GM21515 (cell line): ENCODE measurements around the gene TIGAR.
A peak's percentile ranks its signal among the peaks of the same experiment; 100 is the strongest.

ENCODE experiments used
- ATAC-seq: cut with Tn5 transposase; IDR thresholded peaks from one replicate; pipeline ENCODE4 v1.9.1; 2021; ENCODE audit not compliant: unreplicated experiment

The TIGAR gene

GRCh38 chr12:4301932-4302501 is 19.0 kb upstream of the TIGAR start:
- ATAC-seq, result no peak

GRCh38 chr12:4302881-4303280 is 18.1 kb upstream of the TIGAR start:
- no peak for ATAC-seq

GRCh38 chr12:4303750-4304149 is 17.3 kb upstream of the TIGAR start:
- no peak for ATAC-seq

GRCh38 chr12:4307593-4308333 is 13.2 kb upstream of the TIGAR start:
- ATAC-seq, result no peak

- ATAC-seq, result no peak
These were observed 12.6 kb upstream of the TIGAR start for GRCh38 chr12:4308334-4308950.

- no peak for ATAC-seq
These were observed 9.2 kb upstream of the TIGAR start for GRCh38 chr12:4311776-4312175.

- ATAC-seq, result no peak
These were observed 8.8 kb upstream of the TIGAR start for GRCh38 chr12:4312251-4312650.

GRCh38 chr12:4320497-4320852 is 538 bp upstream of the TIGAR start:
- ATAC-seq, result peak; percentile 40

GRCh38 chr12:4322726-4323125 is 1.7 kb downstream of the TIGAR start:
- ATAC-seq, result no peak

- ATAC-seq, result no peak
These were observed 2.4 kb downstream of the TIGAR start for GRCh38 chr12:4323396-4323795.

GRCh38 chr12:4324366-4324765 is 3.4 kb downstream of the TIGAR start:
- no peak for ATAC-seq

- ATAC-seq, result no peak
These were observed 5.0 kb downstream of the TIGAR start for GRCh38 chr12:4325966-4326365.

- no peak for ATAC-seq
These were observed 6.3 kb downstream of the TIGAR start for GRCh38 chr12:4327293-4327692.

GRCh38 chr12:4330203-4330602 is 9.2 kb downstream of the TIGAR start:
- ATAC-seq, result no peak

GRCh38 chr12:4331221-4331620 is 10.2 kb downstream of the TIGAR start:
- no peak for ATAC-seq

GRCh38 chr12:4331842-4332241 is 10.8 kb downstream of the TIGAR start:
- ATAC-seq, result no peak

GRCh38 chr12:4346931-4347330 is 25.9 kb downstream of the TIGAR start:
- ATAC-seq, result no peak

GRCh38 chr12:4353785-4354208 is 32.8 kb downstream of the TIGAR start:
- ATAC-seq, result no peak

GRCh38 chr12:4355156-4356040 is 34.4 kb downstream of the TIGAR start:
- ATAC-seq, result no peak

GRCh38 chr12:4356041-4356327 is 35.0 kb downstream of the TIGAR start:
- ATAC-seq, result no peak

GRCh38 chr12:4366090-4366489 is 45.1 kb downstream of the TIGAR start:
- no peak for ATAC-seq

GRCh38 chr12:4369548-4369947 is 48.5 kb downstream of the TIGAR start:
- no peak for ATAC-seq
